Testis (tissue), 3 donors: ENCODE results near the gene ZFYVE21. TPM values are rescaled to one million over a fixed set of nuclear protein-coding genes. Genes with fewer than 3 reads are reported as not detected.

Experiments
- DNase-seq: peaks from one replicate; pipeline ENCODE4 v3.0.0-alpha.2; 2019
- H3K27ac ChIP-seq, 2 donors: fragments of 200-600 bp; sonication (generic); one replicate each; pipeline ENCODE4 v1.5.1; 2019
- H3K27me3 ChIP-seq: fragments of 200-600 bp; sonication (generic); one replicate; pipeline ENCODE4 v1.5.1; 2019
- H3K36me3 ChIP-seq: fragments of 200-600 bp; sonication (generic); one replicate; pipeline ENCODE4 v1.5.1; 2017; ENCODE audit warnings: low read depth; ENCODE audit errors: missing control alignments
- H3K4me1 ChIP-seq: fragments of 200-600 bp; sonication (generic); one replicate; pipeline ENCODE4 v1.5.1; 2019
- H3K4me3 ChIP-seq, 2 donors: fragments of 200-600 bp; sonication (generic); one replicate each; pipeline ENCODE4 v1.5.1; 2017 to 2019
- H3K9me3 ChIP-seq: fragments of 200-600 bp; sonication (generic); one replicate; pipeline ENCODE4 v1.5.1; 2017
- POLR2A ChIP-seq: fragments of 450-650 bp; IDR thresholded peaks from one replicate; pipeline ENCODE4 v1.6.1; 2017; ENCODE audit warnings: antibody characterized with exemption, mild to moderate bottlenecking, moderate library complexity
- WGBS, 2 donors: methylation state at CpG; one replicate each; pipeline ENCODE4 v1.1.5; 2018; 5-methylcytosine and 5-hydroxymethylcytosine counted together
- intact Hi-C: fragments of 100-400 bp; cut with DNase I; formaldehyde crosslinking; loops from one replicate; pipeline ENCODE4 v1.15.1; 2023; ENCODE audit warnings: low total_unique reads
- polyA plus RNA-seq: library from polyadenylated mRNA; stranded (reverse); fragments of 350-450 nt; fragmentation: Illumina TruSeq; extraction: RNeasy Lipid Tissue Mini Kit (QIAGEN cat#74804); gene quantifications from one replicate; pipeline ENCODE4 v1.2.3, GENCODE V29; 2014; ENCODE audit warnings: low read depth, low replicate concordance; ENCODE audit not compliant: insufficient read depth
- total RNA-seq, 2 donors: library from RNA; depleted of rRNA; stranded (reverse); fragments of >200 nt; gene quantifications; one replicate each; pipeline ENCODE4 v1.2.3, GENCODE V29; 2016
- TF ChIP-seq, protein P1 (sequence below), 3 experiments: fragments of 450-650 bp in 2 of 3; fragments of 200-600 bp in 1 of 3; sonication (generic) in 1 of 3; IDR thresholded peaks; one replicate each; pipeline ENCODE4 v1.5.1; 2016 to 2019; ENCODE audit warnings: antibody characterized with exemption in 3 of 3, mild to moderate bottlenecking in 2 of 3, moderate library complexity in 1 of 3

ZFYVE21 gene
- total and polyA plus RNA-seq, 3 donors from 2014 or later = 86.4 to 251 (median 194) TPM

DNA sequence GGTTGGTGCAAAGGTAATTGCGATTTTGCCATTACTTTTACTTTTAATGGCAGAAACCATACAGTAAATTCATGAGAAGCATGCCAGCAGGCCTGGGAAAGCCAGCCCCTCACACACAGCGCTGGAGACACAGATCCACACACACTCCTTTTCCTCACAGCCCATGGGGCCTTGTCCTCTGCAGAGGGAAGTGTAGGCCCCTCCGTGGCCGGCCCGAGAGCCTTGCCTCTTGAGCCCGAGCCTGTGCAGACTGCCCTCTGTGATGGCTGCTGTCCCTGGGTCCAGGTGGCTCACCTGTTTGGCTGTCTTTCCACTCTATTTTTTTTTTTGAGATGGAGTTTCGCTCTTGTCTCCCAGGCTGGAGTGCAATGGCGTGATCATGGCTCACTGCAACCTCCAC, 39.7 kb upstream of the ZFYVE21 start:
- no peak for DNase-seq
- Histone ChIP-seq H3K36me3 (no peaks in the 10 kb centered on the region), H3K4me3 (no peak overlapping the region), H3K27me3 (no peaks in the 10 kb centered on the region), H3K4me1 (no peaks in the 10 kb centered on the region), H3K27ac (no peak overlapping the region), H3K9me3 (no peaks in the 10 kb centered on the region)
- TF ChIP-seq, protein P1, sequence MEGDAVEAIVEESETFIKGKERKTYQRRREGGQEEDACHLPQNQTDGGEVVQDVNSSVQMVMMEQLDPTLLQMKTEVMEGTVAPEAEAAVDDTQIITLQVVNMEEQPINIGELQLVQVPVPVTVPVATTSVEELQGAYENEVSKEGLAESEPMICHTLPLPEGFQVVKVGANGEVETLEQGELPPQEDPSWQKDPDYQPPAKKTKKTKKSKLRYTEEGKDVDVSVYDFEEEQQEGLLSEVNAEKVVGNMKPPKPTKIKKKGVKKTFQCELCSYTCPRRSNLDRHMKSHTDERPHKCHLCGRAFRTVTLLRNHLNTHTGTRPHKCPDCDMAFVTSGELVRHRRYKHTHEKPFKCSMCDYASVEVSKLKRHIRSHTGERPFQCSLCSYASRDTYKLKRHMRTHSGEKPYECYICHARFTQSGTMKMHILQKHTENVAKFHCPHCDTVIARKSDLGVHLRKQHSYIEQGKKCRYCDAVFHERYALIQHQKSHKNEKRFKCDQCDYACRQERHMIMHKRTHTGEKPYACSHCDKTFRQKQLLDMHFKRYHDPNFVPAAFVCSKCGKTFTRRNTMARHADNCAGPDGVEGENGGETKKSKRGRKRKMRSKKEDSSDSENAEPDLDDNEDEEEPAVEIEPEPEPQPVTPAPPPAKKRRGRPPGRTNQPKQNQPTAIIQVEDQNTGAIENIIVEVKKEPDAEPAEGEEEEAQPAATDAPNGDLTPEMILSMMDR (IDR thresholded peaks at IDR 0.05) = no peak
- TF ChIP-seq POLR2A = no peak
- intact Hi-C loops = no loop called here
- WGBS, 2 donors = 90 to 94% methylated on average over 8 of the region's 8 CpGs

- no peaks in the 10 kb centered on the region for H3K9me3 ChIP-seq
- H3K27ac ChIP-seq = no peak overlapping the region
- no peak for DNase-seq
- H3K27me3 ChIP-seq = no peaks in the 10 kb centered on the region
- TF ChIP-seq POLR2A = no peak
- TF ChIP-seq, protein P1 (IDR thresholded peaks at IDR 0.05) = no peak
- no peaks in the 10 kb centered on the region for H3K4me1 ChIP-seq
- H3K4me3 ChIP-seq = no peak overlapping the region
- 74 to 75% methylated on average over 16 of the region's 16 CpGs for WGBS, 2 donors
- no peaks in the 10 kb centered on the region for H3K36me3 ChIP-seq
- intact Hi-C loops = no loop called here
Observed at GRCh38 chr14:103676881-103677675, 38.5 kb upstream of the ZFYVE21 start.

GRCh38 chr14:103679351-103679750, 36.3 kb upstream of the ZFYVE21 start:
- H3K4me3 ChIP-seq = no peak overlapping the region
- no peak overlapping the region for H3K27ac ChIP-seq
- H3K9me3 ChIP-seq = no peaks in the 10 kb centered on the region
- no peaks in the 10 kb centered on the region for H3K27me3 ChIP-seq
- 52 to 54% methylated on average over 11 to 13 of the region's 13 CpGs for WGBS, 2 donors
- no peaks in the 10 kb centered on the region for H3K4me1 ChIP-seq
- TF ChIP-seq, protein P1 (IDR thresholded peaks at IDR 0.05) = peak in 2 of 3 experiments; percentile 11 to 40
- no peak for TF ChIP-seq POLR2A
- intact Hi-C loops = no loop called here
- no peaks in the 10 kb centered on the region for H3K36me3 ChIP-seq
- DNase-seq = peak; percentile 62

DNA sequence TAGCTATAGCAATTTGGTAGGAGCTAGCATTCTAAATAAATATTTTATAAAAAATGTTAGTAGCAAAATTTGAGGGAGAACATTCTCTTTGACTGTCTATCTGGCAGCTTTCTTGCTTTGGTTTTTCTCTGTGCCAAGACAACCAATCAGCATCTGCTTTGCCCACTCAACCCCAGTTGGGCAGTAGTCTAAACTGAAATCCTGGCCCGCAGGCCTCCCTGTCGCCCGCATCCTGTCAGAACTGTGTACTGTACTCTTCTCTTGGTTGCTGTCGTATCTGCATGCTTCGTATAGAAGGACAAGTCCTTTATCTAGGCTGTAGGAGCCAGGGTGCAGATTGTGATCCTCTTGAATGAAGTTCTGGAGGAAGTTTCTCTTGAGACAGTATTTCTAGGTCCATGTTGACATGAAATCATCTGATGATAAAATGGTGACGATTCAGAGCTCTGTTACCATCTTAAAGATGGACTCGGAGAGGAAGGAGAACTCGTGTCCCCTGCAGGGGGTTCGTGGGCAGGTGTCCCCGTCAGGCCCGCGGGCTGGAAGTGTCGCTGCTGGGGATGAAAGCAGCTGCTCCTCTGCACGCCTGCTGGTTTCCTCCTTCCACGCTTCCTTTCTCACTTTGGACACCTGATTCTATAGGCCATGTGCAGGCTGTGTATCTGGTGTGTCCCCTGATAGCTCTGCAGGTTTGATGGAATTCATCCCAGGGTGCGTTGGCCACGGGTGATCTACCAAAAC, 34.9 kb upstream of the ZFYVE21 start:
- intact Hi-C loops = no loop called here
- Histone ChIP-seq H3K27ac (no peak overlapping the region), H3K4me1 (no peaks in the 10 kb centered on the region), H3K27me3 (no peaks in the 10 kb centered on the region), H3K36me3 (no peaks in the 10 kb centered on the region), H3K4me3 (no peak overlapping the region), H3K9me3 (no peaks in the 10 kb centered on the region)
- DNase-seq = no peak
- TF ChIP-seq, protein P1 (IDR thresholded peaks at IDR 0.05) = no peak
- WGBS, 2 donors = 82 to 84% methylated on average over 17 of the region's 17 CpGs
